Mesothelial cell of epicardium (in vitro differentiated cells): Measurements from ENCODE around the gene RIN3. TPM values are rescaled to one million over a fixed set of nuclear protein-coding genes. Genes with fewer than 3 reads are reported as not detected.
"Not testable (repeated sequence)": the region's sequence is repeated elsewhere in the genome, so short reads cannot be mapped to it uniquely, and the experiment has no call there.

Experiments
- DNase-seq, 2 experiments: peaks; one replicate each; pipeline ENCODE4 v3.0.0; 2021; ENCODE audit warnings: low spot score in 2 of 2; ENCODE audit not compliant: unreplicated experiment in 2 of 2
- H3K27ac Mint-ChIP-seq: 2 replicates; pipeline ENCODE4 v1.8.0; 2021; ENCODE audit warnings: mixed read lengths
- H3K27me3 Mint-ChIP-seq: 2 replicates; pipeline ENCODE4 v1.8.0; 2021; ENCODE audit warnings: low read depth, mixed read lengths
- H3K36me3 Mint-ChIP-seq: 2 replicates; pipeline ENCODE4 v1.8.0; 2021; ENCODE audit warnings: mixed read lengths
- H3K4me1 Mint-ChIP-seq: 2 replicates; pipeline ENCODE4 v1.8.0; 2021; ENCODE audit warnings: mixed read lengths
- H3K4me3 Mint-ChIP-seq: 2 replicates; pipeline ENCODE4 v1.8.0; 2021; ENCODE audit warnings: mild to moderate bottlenecking, moderate library complexity, mixed read lengths
- H3K9me3 Mint-ChIP-seq: 2 replicates; pipeline ENCODE4 v1.8.0; 2021; ENCODE audit warnings: mixed read lengths
- CTCF ChIP-seq: fragments of 200-600 bp; sonication (generic); IDR thresholded peaks from one replicate; pipeline ENCODE4 v1.5.0; 2021; ENCODE audit warnings: antibody characterized with exemption; ENCODE audit not compliant: unreplicated experiment
- total RNA-seq: library from RNA; stranded (reverse); gene quantifications from 3 replicates; pipeline ENCODE4 v1.2.1, GENCODE V29; 2021

The RIN3 gene
- total RNA-seq, 1 donor from 2014 or later: 19.9 TPM

- no peaks in the 10 kb centered on the region for H3K9me3 Mint-ChIP-seq
- TF ChIP-seq CTCF: no peak
Measured at GRCh38 chr14:92712654-92713051, 199.1 kb downstream of the RIN3 start.

GRCh38 chr14:92714739-92715307, 201.2 kb downstream of the RIN3 start:
- H3K27me3 Mint-ChIP-seq, H3K9me3 Mint-ChIP-seq, H3K27ac Mint-ChIP-seq, H3K4me3 Mint-ChIP-seq: not testable (repeated sequence)
- TF ChIP-seq CTCF: peak; percentile 48
- peaks cover 16% of the 10 kb centered on the region for H3K36me3 Mint-ChIP-seq
- peaks cover 12% of the 10 kb centered on the region for H3K4me1 Mint-ChIP-seq
- DNase-seq: peak in 1 of 2 experiments; percentile 70

More at GRCh38 chr14:92712654-92713051, 199.1 kb downstream of the RIN3 start:
- Mint-ChIP-seq H3K4me3 (no peak overlapping the region), H3K27me3 (no peaks in the 10 kb centered on the region), H3K36me3 (peaks cover 13% of the 10 kb centered on the region), H3K27ac (no peak overlapping the region), H3K4me1 (peaks cover 13% of the 10 kb centered on the region)
- DNase-seq: no peak

- TF ChIP-seq CTCF: no peak
- DNase-seq: no peak
- Mint-ChIP-seq H3K27me3 (no peaks in the 10 kb centered on the region), H3K4me1 (peaks cover 15% of the 10 kb centered on the region), H3K27ac (no peak overlapping the region), H3K9me3 (no peaks in the 10 kb centered on the region), H3K36me3 (peaks cover 12% of the 10 kb centered on the region), H3K4me3 (no peak overlapping the region)
Measured at GRCh38 chr14:92716131-92716530, 202.6 kb downstream of the RIN3 start.

- H3K27ac Mint-ChIP-seq: peak overlapping the region; percentile 37
- H3K4me1 Mint-ChIP-seq: peaks cover 15% of the 10 kb centered on the region
- H3K9me3 Mint-ChIP-seq: peaks cover 1% of the 10 kb centered on the region
- no peak overlapping the region for H3K4me3 Mint-ChIP-seq
- H3K36me3 Mint-ChIP-seq: peaks cover 12% of the 10 kb centered on the region
- no peaks in the 10 kb centered on the region for H3K27me3 Mint-ChIP-seq
- no peak for DNase-seq
- no peak for TF ChIP-seq CTCF
Measured at GRCh38 chr14:92717571-92718042, 204.0 kb downstream of the RIN3 start.

- TF ChIP-seq CTCF: no peak
- Mint-ChIP-seq H3K27ac (no peak overlapping the region), H3K9me3 (peaks cover 4% of the 10 kb centered on the region), H3K27me3 (no peaks in the 10 kb centered on the region), H3K4me3 (no peak overlapping the region), H3K36me3 (peaks cover 18% of the 10 kb centered on the region), H3K4me1 (peaks cover 15% of the 10 kb centered on the region)
- no peak for DNase-seq
Measured at GRCh38 chr14:92718664-92719063, 205.1 kb downstream of the RIN3 start.
